ENCODE results near the gene PRR12.

Gene PRR12

GRCh38 chr19:49655570-49656455 lies 64.8 kb downstream of the PRR12 start:
- TF ChIP-seq CTCF (conservative IDR thresholded peaks at IDR 0.05; ENCODE audit: low read depth, low read length): no peak
- H3K4me3 ChIP-seq (ENCODE audit: low read depth, low read length): no peak overlapping the region
- no peak for DNase-seq (ENCODE audit: low read depth)

GRCh38 chr19:49656456-49657109 lies 65.6 kb downstream of the PRR12 start:
- no peak for DNase-seq (ENCODE audit: low read depth)
- no peak for TF ChIP-seq CTCF (conservative IDR thresholded peaks at IDR 0.05; ENCODE audit: low read depth, low read length)
- no peak overlapping the region for H3K4me3 ChIP-seq (ENCODE audit: low read depth, low read length)

- H3K4me3 ChIP-seq (ENCODE audit: low read depth, low read length): no peak overlapping the region
- TF ChIP-seq CTCF (conservative IDR thresholded peaks at IDR 0.05; ENCODE audit: low read depth, low read length): no peak
- no peak for DNase-seq (ENCODE audit: low read depth)
These were observed 66.6 kb downstream of the PRR12 start for GRCh38 chr19:49657493-49658138.

- no peak for DNase-seq (ENCODE audit: low read depth)
- H3K4me3 ChIP-seq (ENCODE audit: low read depth, low read length): no peak overlapping the region
These were observed 67.1 kb downstream of the PRR12 start for GRCh38 chr19:49658139-49658517.

GRCh38 chr19:49658566-49659442 lies 67.8 kb downstream of the PRR12 start:
- H3K4me3 ChIP-seq (ENCODE audit: low read depth, low read length): no peak overlapping the region
- DNase-seq (ENCODE audit: low read depth): no peak
- TF ChIP-seq CTCF (conservative IDR thresholded peaks at IDR 0.05; ENCODE audit: low read depth, low read length): no peak

More at GRCh38 chr19:49658139-49658517, 67.1 kb downstream of the PRR12 start:
- TF ChIP-seq CTCF (conservative IDR thresholded peaks at IDR 0.05; ENCODE audit: low read depth, low read length): no peak

GRCh38 chr19:49660338-49660961 lies 69.5 kb downstream of the PRR12 start:
- TF ChIP-seq CTCF (conservative IDR thresholded peaks at IDR 0.05; ENCODE audit: low read depth, low read length): no peak
- H3K4me3 ChIP-seq (ENCODE audit: low read depth, low read length): no peak overlapping the region
- no peak for DNase-seq (ENCODE audit: low read depth)

All from choroid plexus epithelial cell (primary cell).